K562 (cell line): Measurements from ENCODE around the gene CFDP1.

Source experiments
- CTCF ChIP-seq, 3 experiments: IDR thresholded peaks in 2 of 3; conservative IDR thresholded peaks in 1 of 3; 2 replicates each; pipeline ENCODE4 v1.5.1; 2011 to 2012; ENCODE audit warnings: low read length in 3 of 3, mild to moderate bottlenecking in 3 of 3, control low read depth in 2 of 3, improper control_type of control experiment in 1 of 3, inconsistent platforms in 1 of 3, low read depth in 1 of 3, mixed read lengths in 1 of 3, moderate library complexity in 1 of 3; ENCODE audit not compliant: insufficient read depth in 2 of 3
- PHF20 ChIP-seq: fragments of 450-650 bp; IDR thresholded peaks from 2 replicates; pipeline ENCODE4 v1.6.1; 2018; ENCODE audit not compliant: partially characterized antibody

- TF ChIP-seq PHF20, result no peak
- no peak for TF ChIP-seq CTCF (IDR thresholded peaks at IDR 0.05 in 2 of 3, conservative IDR thresholded peaks at IDR 0.05 in 1 of 3; ENCODE audit: insufficient read depth in 2 of 3, low read depth in 1 of 3, low read length in 3 of 3)
Observed at GRCh38 chr16:75343286-75343685, 90.0 kb downstream of the CFDP1 start.
